Neuronal stem cell (in vitro differentiated cells): Measurements from ENCODE around the gene ANKS1A. TPM values are rescaled to one million over a fixed set of nuclear protein-coding genes. Genes with fewer than 3 reads are reported as not detected.
"Not testable (repeated sequence)": the region's sequence is repeated elsewhere in the genome, so short reads cannot be mapped to it uniquely, and the experiment has no call there.

Experiments
- DNase-seq: peaks from one replicate; pipeline ENCODE4 v3.0.0-alpha.2; 2013; ENCODE audit warnings: low spot score
- H2AFZ ChIP-seq: one replicate; pipeline ENCODE4 v1.6.1; 2013; ENCODE audit warnings: mild to moderate bottlenecking, low read length, inconsistent platforms
- H2AK5ac ChIP-seq: 2 replicates; pipeline ENCODE4 v1.6.1; 2013; ENCODE audit warnings: low read depth, mild to moderate bottlenecking, inconsistent platforms, low read length, moderate library complexity, mixed read lengths
- H2BK120ac ChIP-seq: 2 replicates; pipeline ENCODE4 v1.6.1; 2013; ENCODE audit warnings: low read depth, mild to moderate bottlenecking, inconsistent platforms, low read length, moderate library complexity, mixed read lengths
- H2BK12ac ChIP-seq: one replicate; pipeline ENCODE4 v1.6.1; 2013; ENCODE audit warnings: low read length, inconsistent platforms
- H2BK15ac ChIP-seq: 2 replicates; pipeline ENCODE4 v1.6.1; 2013; ENCODE audit warnings: mild to moderate bottlenecking, low read length, inconsistent platforms, mixed read lengths
- H2BK5ac ChIP-seq: one replicate; pipeline ENCODE4 v1.6.1; 2013; ENCODE audit warnings: inconsistent platforms, mild to moderate bottlenecking, low read length, moderate library complexity
- H3K14ac ChIP-seq: one replicate; pipeline ENCODE4 v1.6.1; 2013; ENCODE audit warnings: low read length, inconsistent platforms
- H3K18ac ChIP-seq: 2 replicates; pipeline ENCODE4 v1.6.1; 2013; ENCODE audit warnings: low read length, inconsistent platforms
- H3K23ac ChIP-seq: 2 replicates; pipeline ENCODE4 v1.6.1; 2013; ENCODE audit warnings: low read depth, mild to moderate bottlenecking, mixed read lengths, low read length, inconsistent platforms; ENCODE audit not compliant: poor library complexity
- H3K27ac ChIP-seq: replicated peaks from 3 replicates; pipeline ENCODE4 v1.5.1; 2013; ENCODE audit warnings: low read length, inconsistent platforms
- H3K27me3 ChIP-seq, 3 experiments: 2 replicates each; pipeline ENCODE4 v1.6.1; 2013; ENCODE audit warnings: low read length in 3 of 3, mild to moderate bottlenecking in 2 of 3, inconsistent platforms in 1 of 3, low read depth in 1 of 3, mixed read lengths in 1 of 3, moderate library complexity in 1 of 3; ENCODE audit not compliant: control insufficient read depth in 3 of 3, insufficient read depth in 3 of 3
- H3K36me3 ChIP-seq, 2 donors: replicated peaks in 1 of 2; 2 replicates each; pipeline ENCODE4 v1.6.1; 2013; ENCODE audit warnings: low read length in 2 of 2; ENCODE audit not compliant: control insufficient read depth in 2 of 2, insufficient read depth in 2 of 2
- H3K4ac ChIP-seq: 2 replicates; pipeline ENCODE4 v1.6.1; 2013; ENCODE audit warnings: inconsistent platforms, mild to moderate bottlenecking, low read length, moderate library complexity
- H3K4me1 ChIP-seq, 2 donors: 1 replicate in 1 of 2; 2 replicates in 1 of 2; pipeline ENCODE4 v1.6.1; 2013; ENCODE audit warnings: low read length in 2 of 2, low read depth in 1 of 2; ENCODE audit not compliant: control insufficient read depth in 2 of 2, insufficient read depth in 1 of 2
- H3K4me2 ChIP-seq: one replicate; pipeline ENCODE4 v1.6.1; 2013; ENCODE audit warnings: mild to moderate bottlenecking, low read length, inconsistent platforms; ENCODE audit not compliant: insufficient read depth, poor library complexity, severe bottlenecking
- H3K4me3 ChIP-seq, 2 donors: 2 replicates each; pipeline ENCODE4 v1.5.1; 2013; ENCODE audit warnings: low read length in 2 of 2, mild to moderate bottlenecking in 2 of 2, inconsistent platforms in 1 of 2, moderate library complexity in 1 of 2
- H3K79me1 ChIP-seq: one replicate; pipeline ENCODE4 v1.6.1; 2013; ENCODE audit warnings: low read depth, mild to moderate bottlenecking, inconsistent platforms, low read length, moderate library complexity
- H3K9ac ChIP-seq: one replicate; pipeline ENCODE4 v1.6.1; 2013; ENCODE audit warnings: mild to moderate bottlenecking, low read depth, low read length, inconsistent platforms; ENCODE audit not compliant: poor library complexity
- H3K9me3 ChIP-seq, 2 donors: replicated peaks in 1 of 2; 2 replicates each; pipeline versions ENCODE3 to v1.6.1; 2013; ENCODE audit warnings: low read length in 2 of 2, mild to moderate bottlenecking in 2 of 2, inconsistent platforms in 1 of 2, low read depth in 1 of 2, mixed read lengths in 1 of 2, moderate library complexity in 1 of 2; ENCODE audit not compliant: control insufficient read depth in 2 of 2, insufficient read depth in 1 of 2
- H4K8ac ChIP-seq: one replicate; pipeline ENCODE4 v1.6.1; 2013; ENCODE audit warnings: low read depth, mild to moderate bottlenecking, inconsistent platforms, low read length, moderate library complexity
- H4K91ac ChIP-seq: one replicate; pipeline ENCODE4 v1.6.1; 2013; ENCODE audit warnings: low read length, low read depth, mild to moderate bottlenecking, inconsistent platforms; ENCODE audit not compliant: poor library complexity
- WGBS, 2 donors: extraction: QIAGEN DNeasy Blood & Tissue Kit; methylation state at CpG; one replicate each; pipeline ENCODE4 v1.1.7; 2013; ENCODE audit warnings: missing lambda C conversion rate in 2 of 2, mixed read lengths in 1 of 2; ENCODE audit not compliant: insufficient read length in 2 of 2, insufficient replicate concordance in 1 of 2; ENCODE audit errors: extremely low coverage in 2 of 2; 5-methylcytosine and 5-hydroxymethylcytosine counted together
- polyA plus RNA-seq, 2 experiments: library from polyadenylated mRNA; stranded (reverse); fragments of 200-250 nt; gene quantifications; one replicate each; pipeline ENCODE4 v1.2.3, GENCODE V29; 2013

The ANKS1A gene, protein sequence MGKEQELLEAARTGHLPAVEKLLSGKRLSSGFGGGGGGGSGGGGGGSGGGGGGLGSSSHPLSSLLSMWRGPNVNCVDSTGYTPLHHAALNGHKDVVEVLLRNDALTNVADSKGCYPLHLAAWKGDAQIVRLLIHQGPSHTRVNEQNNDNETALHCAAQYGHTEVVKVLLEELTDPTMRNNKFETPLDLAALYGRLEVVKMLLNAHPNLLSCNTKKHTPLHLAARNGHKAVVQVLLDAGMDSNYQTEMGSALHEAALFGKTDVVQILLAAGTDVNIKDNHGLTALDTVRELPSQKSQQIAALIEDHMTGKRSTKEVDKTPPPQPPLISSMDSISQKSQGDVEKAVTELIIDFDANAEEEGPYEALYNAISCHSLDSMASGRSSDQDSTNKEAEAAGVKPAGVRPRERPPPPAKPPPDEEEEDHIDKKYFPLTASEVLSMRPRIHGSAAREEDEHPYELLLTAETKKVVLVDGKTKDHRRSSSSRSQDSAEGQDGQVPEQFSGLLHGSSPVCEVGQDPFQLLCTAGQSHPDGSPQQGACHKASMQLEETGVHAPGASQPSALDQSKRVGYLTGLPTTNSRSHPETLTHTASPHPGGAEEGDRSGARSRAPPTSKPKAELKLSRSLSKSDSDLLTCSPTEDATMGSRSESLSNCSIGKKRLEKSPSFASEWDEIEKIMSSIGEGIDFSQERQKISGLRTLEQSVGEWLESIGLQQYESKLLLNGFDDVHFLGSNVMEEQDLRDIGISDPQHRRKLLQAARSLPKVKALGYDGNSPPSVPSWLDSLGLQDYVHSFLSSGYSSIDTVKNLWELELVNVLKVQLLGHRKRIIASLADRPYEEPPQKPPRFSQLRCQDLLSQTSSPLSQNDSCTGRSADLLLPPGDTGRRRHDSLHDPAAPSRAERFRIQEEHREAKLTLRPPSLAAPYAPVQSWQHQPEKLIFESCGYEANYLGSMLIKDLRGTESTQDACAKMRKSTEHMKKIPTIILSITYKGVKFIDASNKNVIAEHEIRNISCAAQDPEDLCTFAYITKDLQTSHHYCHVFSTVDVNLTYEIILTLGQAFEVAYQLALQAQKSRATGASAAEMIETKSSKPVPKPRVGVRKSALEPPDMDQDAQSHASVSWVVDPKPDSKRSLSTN
- polyA plus RNA-seq (2013, experiment 1 of 2): 10.9 TPM
- polyA plus RNA-seq (2013, experiment 2 of 2): 10.6 TPM

DNA sequence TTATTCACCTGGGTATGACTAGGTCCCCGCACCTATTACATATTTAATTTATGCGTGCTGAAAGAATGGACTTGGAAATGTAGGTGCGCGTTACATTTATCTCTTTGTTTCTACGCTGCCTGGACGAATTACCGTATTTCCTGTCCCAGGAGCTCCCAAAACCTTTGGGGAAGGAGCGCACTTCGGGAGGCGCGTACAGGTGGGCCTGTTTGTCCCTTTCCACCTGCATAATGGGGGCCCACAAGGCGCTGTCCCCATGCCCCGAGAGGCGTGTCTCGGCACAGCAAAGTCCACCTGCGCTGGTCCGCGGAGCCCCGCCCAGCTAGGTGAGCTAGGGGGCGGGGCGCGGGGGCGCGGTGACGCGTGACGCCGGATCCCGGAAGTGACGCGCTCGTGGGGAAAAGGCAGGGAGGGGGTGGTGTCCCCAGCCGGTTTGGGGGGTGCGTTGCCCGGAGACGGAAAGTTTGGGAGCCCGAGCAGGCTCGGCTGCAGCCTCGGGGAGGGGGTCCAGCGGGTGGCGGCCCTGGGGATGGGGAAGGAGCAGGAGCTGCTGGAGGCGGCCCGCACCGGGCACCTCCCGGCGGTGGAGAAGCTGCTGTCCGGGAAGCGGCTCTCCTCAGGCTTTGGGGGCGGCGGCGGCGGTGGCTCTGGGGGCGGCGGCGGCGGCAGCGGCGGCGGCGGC is at the start of gene ANKS1A:
Gene ANKS1A (plus strand): TSS at position 382 of the 682 bp plus-strand sequence. CDS start 148 bp downstream, at position 530.
- Histone ChIP-seq H4K91ac (no peak within 1 kb of the TSS), H2BK12ac (no peak within 1 kb of the TSS), H3K9ac (peak within 1 kb of the TSS; percentile 97), H2BK120ac (peak within 1 kb of the TSS; percentile 21), H2AK5ac (no peak within 1 kb of the TSS), H2BK5ac (no peak within 1 kb of the TSS), H2AFZ (peak within 1 kb of the TSS; percentile 91), H3K27me3 (no peaks in the 10 kb centered on the region), H2BK15ac (peak within 1 kb of the TSS; percentile 41), H3K4me3 (peak within 1 kb of the TSS; percentile 71 to 95), H3K4me2 (peak within 1 kb of the TSS; percentile 71), H3K4me1 (peaks cover 0 to 6% of the 10 kb centered on the region in 2 donors), H3K36me3 (peaks cover 0 to 16% of the 10 kb centered on the region in 2 donors), H3K18ac (peak within 1 kb of the TSS; percentile 90), H4K8ac (no peak within 1 kb of the TSS), H3K9me3 (peaks cover 0 to 3% of the 10 kb centered on the region in 2 donors), H3K79me1 (peaks cover 5% of the 10 kb centered on the region), H3K4ac (no peak within 1 kb of the TSS), H3K23ac (peak within 1 kb of the TSS; percentile 96), H3K27ac (peak within 1 kb of the TSS; percentile 60), H3K14ac (no peak within 1 kb of the TSS)
- peak; percentile 74 for DNase-seq
- WGBS, 2 donors: no CpG with 5 or more reads among the region's 60 CpGs

DNA sequence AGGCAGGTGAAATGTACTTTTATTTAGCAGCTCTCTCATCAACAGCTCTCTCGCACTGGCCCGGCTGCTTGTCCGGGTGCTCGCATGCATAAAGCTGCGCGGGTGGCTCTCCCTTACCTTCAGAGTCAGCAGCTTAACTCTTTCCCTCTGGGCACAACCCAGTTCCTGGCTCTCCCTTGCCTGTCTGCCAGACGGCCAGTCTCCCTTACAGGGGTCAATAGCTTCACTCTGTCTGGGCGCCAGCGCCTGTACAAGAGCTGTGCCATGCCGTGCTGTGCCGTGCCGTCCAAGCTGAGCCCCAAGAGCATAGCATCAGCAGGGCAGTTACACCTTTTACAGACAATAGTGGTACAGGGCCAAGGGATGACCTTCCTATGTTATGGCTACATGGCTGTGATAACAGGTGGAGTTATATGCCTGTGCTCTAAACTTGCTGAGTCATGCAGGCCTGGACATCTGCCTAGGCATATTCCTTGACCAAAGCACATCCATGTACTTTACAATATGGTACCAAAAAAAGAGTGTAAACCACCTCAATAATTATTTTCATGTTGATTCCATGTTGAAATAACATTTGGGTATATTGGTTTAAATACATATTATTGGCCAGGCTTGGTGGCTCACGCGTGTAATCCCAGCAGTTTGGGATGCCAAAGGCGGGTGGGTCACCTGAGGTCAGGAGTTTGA is 49.2 kb upstream of the ANKS1A start:
- H3K36me3 ChIP-seq: peaks cover 10 to 68% of the 10 kb centered on the region in 2 donors
- H2BK120ac ChIP-seq: no peak overlapping the region
- no peak overlapping the region for H3K14ac ChIP-seq

DNA sequence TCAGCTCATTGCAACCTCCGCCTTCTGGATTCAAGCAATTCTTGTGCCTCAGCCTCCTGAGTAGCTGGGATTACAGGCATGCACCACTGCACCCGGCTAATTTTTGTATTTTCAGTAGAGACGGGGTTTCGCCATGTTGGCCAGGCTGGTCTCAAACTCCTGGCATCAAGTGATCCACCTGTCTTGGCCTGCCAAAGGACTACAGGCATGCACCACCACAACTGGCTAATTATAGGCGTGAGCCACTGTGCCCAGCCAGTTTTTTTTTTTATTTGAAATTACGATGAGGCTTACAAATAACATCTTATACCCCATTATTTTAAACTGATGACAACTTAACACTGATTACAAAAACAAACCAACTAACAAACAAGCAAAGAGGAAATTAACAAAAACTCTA is 40.0 kb upstream of the ANKS1A start:
- not testable (repeated sequence) for H2BK120ac ChIP-seq, H3K14ac ChIP-seq, H4K91ac ChIP-seq, H2BK15ac ChIP-seq, DNase-seq, H3K27ac ChIP-seq, H4K8ac ChIP-seq, H3K4me1 ChIP-seq, H3K9me3 ChIP-seq, H3K79me1 ChIP-seq, H3K23ac ChIP-seq, H2AK5ac ChIP-seq, H3K27me3 ChIP-seq, H3K4me3 ChIP-seq, H2BK12ac ChIP-seq, H3K4ac ChIP-seq, H2AFZ ChIP-seq, H3K9ac ChIP-seq, H3K4me2 ChIP-seq, H3K18ac ChIP-seq, H2BK5ac ChIP-seq
- no CpG with 5 or more reads among the region's 6 CpGs for WGBS, 2 donors
- peaks cover 4 to 46% of the 10 kb centered on the region in 2 donors for H3K36me3 ChIP-seq

More for the DNA sequence above, 49.2 kb upstream of the ANKS1A start:
- H3K18ac ChIP-seq: no peak overlapping the region
- H4K8ac ChIP-seq: no peak overlapping the region
- H3K4me3 ChIP-seq: no peak overlapping the region
- H3K23ac ChIP-seq: no peak overlapping the region
- no peak overlapping the region for H3K4me2 ChIP-seq
- H4K91ac ChIP-seq: no peak overlapping the region
- H2BK15ac ChIP-seq: no peak overlapping the region
- no CpG with 5 or more reads among the region's 15 CpGs for WGBS, 2 donors
- DNase-seq: no peak
- no peak overlapping the region for H2BK5ac ChIP-seq
- no peaks in the 10 kb centered on the region for H3K9me3 ChIP-seq
- no peak overlapping the region for H2AFZ ChIP-seq
- no peak overlapping the region for H2BK12ac ChIP-seq
- no peaks in the 10 kb centered on the region for H3K79me1 ChIP-seq
- no peak overlapping the region for H3K27ac ChIP-seq
- no peaks in the 10 kb centered on the region for H3K27me3 ChIP-seq
- H2AK5ac ChIP-seq: no peak overlapping the region
- no peak overlapping the region for H3K4ac ChIP-seq
- H3K4me1 ChIP-seq: no peaks in the 10 kb centered on the region
- no peak overlapping the region for H3K9ac ChIP-seq
